ENCODE measurements around the gene PCBP2.
"Not testable (repeated sequence)": the region's sequence is repeated elsewhere in the genome, so short reads cannot be mapped to it uniquely, and the experiment has no call there.

The PCBP2 gene

GRCh38 chr12:53441040-53441833 is 10.7 kb upstream of the PCBP2 start, which contains the start of gene PRR13:
TSS of gene PRR13 (plus strand) at chr12:53441734. CDS start at chr12:53442715, 981 bp downstream.
- DNase-seq: peak; percentile 98

- no peak for DNase-seq
These were observed 7.9 kb upstream of the PCBP2 start for GRCh38 chr12:53443955-53444354.

GRCh38 chr12:53444593-53445325 is 7.1 kb upstream of the PCBP2 start:
- DNase-seq: not testable (repeated sequence)

- DNase-seq: no peak
These were observed 966 bp upstream of the PCBP2 start for GRCh38 chr12:53450936-53451335.

GRCh38 chr12:53452159-53453077 is 516 bp downstream of the PCBP2 start:
- DNase-seq: peak; percentile 52

- DNase-seq: no peak
These were observed 2.2 kb downstream of the PCBP2 start for GRCh38 chr12:53453953-53454640.

GRCh38 chr12:53454707-53455106 is 2.8 kb downstream of the PCBP2 start:
- no peak for DNase-seq

GRCh38 chr12:53456654-53457366 is 4.9 kb downstream of the PCBP2 start:
- DNase-seq: no peak

DNA sequence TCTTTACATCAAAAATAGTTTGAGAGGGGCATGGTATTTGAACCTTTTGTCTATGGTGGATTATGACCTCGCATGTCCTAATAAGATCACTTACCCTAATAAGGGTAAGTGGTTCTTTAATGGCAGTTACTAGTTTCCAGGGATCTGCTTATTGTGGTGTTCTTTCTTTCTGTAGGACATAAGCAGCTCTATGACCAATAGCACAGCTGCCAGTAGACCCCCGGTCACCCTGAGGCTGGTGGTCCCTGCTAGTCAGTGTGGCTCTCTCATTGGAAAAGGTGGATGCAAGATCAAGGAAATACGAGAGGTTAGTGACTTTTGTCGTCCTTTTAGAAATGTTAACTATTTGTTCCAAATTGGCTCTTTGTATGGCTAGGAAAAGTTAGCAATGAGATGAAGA is 7.2 kb downstream of the PCBP2 start:
- no peak for DNase-seq

DNA sequence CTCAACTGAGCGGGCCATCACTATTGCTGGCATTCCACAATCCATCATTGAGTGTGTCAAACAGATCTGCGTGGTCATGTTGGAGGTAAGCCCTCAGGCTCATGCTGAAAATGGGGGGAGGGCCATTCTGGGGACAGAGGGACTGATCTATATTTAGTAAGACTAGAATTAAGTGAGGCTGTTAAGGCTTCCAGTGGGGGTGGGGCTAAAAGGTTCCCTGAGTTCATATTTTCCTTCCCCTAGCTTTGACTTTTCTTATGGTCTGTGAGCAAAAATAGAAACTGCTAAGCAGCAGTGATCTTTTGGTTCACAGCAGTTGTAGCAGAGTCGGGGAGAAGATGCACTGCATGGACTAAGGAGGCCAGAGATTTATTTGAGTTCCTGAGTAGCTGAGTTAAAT is 9.2 kb downstream of the PCBP2 start:
- DNase-seq: no peak

- DNase-seq: no peak
These were observed 9.7 kb downstream of the PCBP2 start for GRCh38 chr12:53461591-53461990.

- DNase-seq: no peak
These were observed 11.0 kb downstream of the PCBP2 start for GRCh38 chr12:53462935-53463334.

- DNase-seq: no peak
These were observed 12.1 kb downstream of the PCBP2 start for GRCh38 chr12:53463802-53464560.

- DNase-seq: no peak
These were observed 12.9 kb downstream of the PCBP2 start for GRCh38 chr12:53464685-53465418.

DNA sequence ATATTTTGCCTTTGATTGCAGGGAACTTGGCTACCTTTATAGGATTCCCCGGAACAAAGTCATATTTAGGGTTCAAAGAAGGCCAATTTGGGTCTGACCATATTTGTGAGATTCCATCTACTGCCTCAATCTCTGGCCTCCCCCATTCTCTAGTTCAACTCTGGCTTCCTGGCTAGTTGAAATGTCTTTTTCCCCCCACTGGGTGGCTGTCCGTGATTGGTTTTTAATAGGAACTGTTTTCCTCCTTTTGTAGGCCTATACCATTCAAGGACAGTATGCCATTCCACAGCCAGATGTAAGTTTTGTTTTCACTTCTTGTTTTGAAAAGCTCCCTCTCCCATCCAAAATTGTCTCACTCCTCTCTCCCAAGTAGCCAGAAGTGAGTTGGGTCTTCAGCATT is 13.8 kb downstream of the PCBP2 start:
- no peak for DNase-seq

DNA sequence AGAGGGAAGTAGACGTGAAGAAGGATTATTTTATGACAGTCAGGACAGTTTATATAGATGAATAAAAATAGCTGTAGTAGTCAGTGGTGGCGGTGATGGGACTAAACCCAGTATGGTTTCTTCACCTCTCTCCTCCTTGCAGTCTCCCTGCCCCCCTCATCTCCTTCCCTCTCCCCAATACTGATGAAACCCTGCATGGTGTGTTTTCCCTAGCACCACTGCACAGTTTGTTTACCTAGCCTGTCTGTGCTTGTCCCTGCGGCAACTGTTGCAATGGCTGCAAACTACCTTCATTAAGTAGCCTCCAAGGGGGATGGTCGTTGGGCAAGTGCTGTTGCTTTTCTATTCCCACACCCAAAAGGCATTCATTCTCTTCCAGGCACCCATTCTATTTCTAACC is 14.7 kb downstream of the PCBP2 start:
- DNase-seq: no peak

- no peak for DNase-seq
These were observed 15.2 kb downstream of the PCBP2 start for GRCh38 chr12:53467082-53467481.

- DNase-seq: no peak
These were observed 16.0 kb downstream of the PCBP2 start for GRCh38 chr12:53467880-53468279.

DNA sequence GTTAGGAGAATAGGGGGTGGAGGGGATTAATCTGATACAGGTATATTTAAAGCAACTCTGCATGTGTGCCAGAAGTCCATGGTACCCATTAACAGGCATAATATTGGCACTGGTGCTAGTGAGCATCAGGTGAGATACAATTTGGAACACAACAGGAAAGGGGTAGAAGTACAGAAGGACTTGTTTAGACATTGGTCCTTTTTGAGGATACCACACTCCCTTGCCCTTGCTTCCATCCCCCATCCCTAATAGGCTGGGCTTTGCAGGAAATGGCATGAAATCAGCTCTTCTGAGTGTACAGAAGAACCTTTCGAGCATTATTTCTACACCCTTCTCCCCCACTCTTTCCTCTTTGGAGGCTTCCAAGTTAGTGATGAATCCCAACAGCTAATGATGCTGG is 16.4 kb downstream of the PCBP2 start:
- DNase-seq: no peak

DNA sequence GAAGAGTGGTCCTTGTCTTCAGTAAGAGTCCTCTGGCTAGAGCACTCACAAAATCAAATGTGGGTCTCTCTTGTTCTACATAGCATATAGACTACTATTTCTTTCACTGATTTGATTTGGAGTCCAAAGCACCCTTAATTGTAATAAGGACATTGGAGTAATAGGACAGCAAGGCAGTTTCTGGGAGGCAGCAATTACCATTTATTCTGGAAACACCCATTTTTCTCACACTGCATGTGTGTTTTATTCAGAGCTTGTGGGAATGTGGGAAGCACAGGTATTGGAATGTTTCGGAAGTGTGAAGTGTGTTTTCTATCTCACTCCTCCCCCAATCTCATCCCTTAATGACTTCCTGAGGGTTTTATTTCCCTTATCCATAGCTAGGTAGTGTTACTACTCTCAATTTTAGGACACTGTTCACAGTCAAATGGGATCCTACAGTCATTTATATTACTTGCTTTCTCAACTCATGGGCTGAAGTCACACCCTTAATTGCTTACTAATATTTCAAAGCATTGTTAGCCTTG is 20.2 kb downstream of the PCBP2 start:
- DNase-seq: no peak
